GM19463 (cell line): ENCODE data around the gene SCN2A.

ENCODE experiments used
- ATAC-seq: cut with Tn5 transposase; IDR thresholded peaks from one replicate; pipeline ENCODE4 v1.9.1; 2021; ENCODE audit warnings: mild to moderate bottlenecking, moderate library complexity; ENCODE audit not compliant: unreplicated experiment

SCN2A gene

GRCh38 chr2:165239230-165239629 is at the start of gene SCN2A:
TSS of gene SCN2A (plus strand) at chr2:165239414. CDS start at chr2:165295824, 56,410 bp downstream.
- peak; percentile 59 for ATAC-seq

DNA sequence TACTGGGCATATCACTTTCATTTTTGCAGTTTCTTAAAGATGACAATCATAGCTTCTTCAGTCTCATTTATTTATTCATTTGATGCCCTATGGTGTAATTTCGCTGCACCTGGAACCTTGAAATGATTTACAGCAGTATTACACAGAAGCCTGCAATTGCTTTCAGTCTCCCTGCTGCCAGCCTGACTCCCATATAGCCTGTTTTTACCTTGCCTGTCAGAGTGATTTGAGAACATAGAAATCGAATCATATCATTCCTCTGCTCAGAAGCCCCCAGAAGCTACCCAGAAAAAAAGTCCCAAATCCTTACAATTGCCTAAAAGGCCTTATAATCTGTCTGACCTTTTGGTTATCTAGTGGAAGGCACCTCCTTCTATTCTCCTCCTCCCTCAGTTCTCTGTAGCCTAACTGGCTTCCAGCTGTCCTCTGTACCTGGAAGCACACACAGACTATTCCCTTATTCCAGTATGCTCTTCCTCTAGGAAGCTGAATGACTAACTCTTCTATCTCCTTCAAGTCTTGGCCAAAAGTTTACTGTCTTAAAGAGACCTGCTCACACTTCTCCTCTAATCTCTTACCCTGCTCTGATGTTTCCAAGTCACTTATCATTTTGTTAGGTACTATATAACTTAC is 48.0 kb upstream of the SCN2A start:
- no peak for ATAC-seq

DNA sequence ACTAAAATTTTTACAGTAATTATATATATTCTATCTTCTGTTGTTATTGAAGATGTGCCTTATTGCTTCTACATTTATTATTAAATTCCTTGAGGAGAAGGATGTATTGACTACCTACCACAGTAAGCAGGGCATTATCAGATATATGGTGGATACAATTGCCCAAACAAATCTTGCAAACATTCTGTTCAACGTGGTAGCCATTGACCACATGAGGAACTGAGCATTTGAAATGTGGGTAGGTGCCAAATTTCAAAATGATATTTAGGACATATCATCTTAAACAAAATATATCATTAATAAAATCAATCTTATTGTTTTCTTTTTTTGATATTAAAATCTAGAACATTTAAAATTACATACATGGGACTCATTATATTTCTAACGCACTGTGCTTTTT is 46.5 kb upstream of the SCN2A start:
- peak; percentile 17 for ATAC-seq

DNA sequence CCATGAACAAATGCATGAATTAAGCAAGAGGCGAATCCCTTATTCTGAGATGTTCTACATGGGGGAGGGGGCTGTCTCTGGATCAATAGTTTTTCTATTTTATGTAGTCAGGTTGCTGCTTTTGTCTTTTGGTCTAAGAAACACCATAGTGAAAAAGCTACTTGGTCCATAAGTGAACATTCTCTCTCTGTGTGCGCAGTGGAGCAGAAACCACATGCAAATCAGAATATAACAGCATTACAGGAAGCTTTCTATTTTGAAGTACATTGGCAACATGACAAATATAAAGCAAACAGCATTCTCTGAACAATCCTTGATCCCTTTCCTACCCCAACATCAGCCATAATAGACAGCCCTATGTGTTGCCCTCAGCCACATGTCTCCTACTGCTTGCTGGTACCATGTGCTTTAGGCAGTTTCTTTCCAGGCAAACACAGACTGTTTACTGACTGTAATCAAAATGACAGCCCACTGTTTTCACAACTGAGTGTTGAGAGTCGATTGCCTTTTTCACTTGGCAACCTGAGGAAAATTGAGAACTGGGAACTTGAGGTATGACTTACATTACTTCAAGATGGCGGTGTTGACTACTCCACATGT is 45.9 kb upstream of the SCN2A start:
- ATAC-seq: peak; percentile 92

- no peak for ATAC-seq
Measured at GRCh38 chr2:165196411-165196810, 42.8 kb upstream of the SCN2A start.

DNA sequence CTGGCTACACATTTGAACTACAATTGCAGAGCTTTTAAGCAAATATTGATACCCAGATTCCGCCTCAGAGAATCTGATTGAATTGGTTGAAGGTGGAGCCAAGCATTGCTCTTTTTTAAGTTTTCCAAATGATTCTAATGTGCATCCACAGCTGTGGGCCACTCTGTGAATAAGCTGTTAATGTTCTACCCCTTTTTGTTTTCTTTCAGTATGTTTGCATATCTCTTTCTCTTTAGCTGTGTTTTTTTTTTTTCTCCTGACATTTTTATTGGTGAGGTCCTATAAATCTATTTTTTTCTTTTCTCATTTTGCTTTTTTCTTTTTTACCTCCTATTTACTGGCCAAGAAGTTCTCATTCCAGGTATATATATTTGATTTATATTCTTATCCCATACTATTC is 41.9 kb upstream of the SCN2A start:
- ATAC-seq: no peak

GRCh38 chr2:165198181-165198580 is 41.0 kb upstream of the SCN2A start:
- no peak for ATAC-seq

DNA sequence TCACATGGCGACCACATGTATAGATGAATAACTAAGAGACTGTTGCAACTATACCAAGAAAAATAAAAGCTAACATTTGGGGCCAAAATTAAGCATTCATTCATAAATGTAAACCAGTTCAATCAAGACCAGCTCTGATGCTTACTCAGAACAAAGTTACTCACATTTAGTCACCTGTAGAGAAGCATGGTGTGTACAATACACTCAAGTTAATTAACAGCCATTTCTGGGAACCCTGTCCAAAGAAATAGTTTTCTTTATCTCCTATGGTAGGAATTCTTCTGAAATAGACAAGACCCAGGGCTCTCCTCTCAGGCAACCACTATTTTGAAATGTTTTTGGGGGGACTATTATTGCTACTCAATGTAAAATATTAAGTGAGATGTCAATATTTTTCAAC is 37.0 kb upstream of the SCN2A start:
- ATAC-seq: no peak

- no peak for ATAC-seq
Measured at GRCh38 chr2:165203689-165204559, 35.3 kb upstream of the SCN2A start, which contains the start of gene SCN3A. TSS of gene SCN3A (minus strand) at chr2:165204050. CDS start at chr2:165176394, 27,656 bp downstream.

DNA sequence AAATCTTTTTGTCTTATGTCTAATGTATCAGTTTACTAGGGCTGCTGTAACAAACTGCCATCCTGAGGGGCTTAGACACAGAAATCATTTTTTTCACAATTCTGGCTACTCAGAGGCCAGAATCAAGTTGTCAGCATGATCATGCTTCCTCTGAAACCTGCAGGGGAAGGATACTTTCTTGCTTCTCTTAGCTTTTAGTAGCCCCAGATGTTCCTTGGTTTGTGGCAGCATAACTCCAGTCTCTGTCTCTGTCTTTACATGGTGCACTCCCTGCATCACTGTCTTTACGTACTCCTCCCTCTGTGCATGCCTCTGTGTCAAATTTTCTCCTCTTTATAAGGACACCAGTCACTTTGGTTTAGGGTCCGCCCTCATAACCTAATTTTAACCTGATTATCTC is 33.3 kb upstream of the SCN2A start:
- ATAC-seq: no peak

- no peak for ATAC-seq
Measured at GRCh38 chr2:165208094-165208493, 31.1 kb upstream of the SCN2A start.

GRCh38 chr2:165214093-165214492 is 25.1 kb upstream of the SCN2A start:
- no peak for ATAC-seq

DNA sequence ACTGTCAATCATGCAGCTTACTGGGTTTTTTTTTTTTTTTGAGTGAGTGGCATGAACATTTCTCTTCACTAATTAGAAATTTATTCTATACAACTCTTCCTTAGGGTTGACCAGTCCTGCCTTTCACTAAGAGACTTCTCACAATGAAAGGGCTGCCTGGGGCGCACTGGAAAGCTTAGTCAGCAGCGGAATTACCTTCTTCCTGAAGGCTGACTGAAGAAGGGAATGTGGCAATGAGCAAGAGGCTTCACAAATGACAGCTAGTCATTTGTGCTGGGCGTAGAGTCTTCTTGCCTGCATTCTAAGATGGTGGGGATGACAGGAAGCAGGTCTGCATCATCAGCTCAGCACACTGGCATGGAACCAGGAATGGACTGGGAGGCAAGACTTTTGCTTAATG is 19.7 kb upstream of the SCN2A start:
- ATAC-seq: no peak

DNA sequence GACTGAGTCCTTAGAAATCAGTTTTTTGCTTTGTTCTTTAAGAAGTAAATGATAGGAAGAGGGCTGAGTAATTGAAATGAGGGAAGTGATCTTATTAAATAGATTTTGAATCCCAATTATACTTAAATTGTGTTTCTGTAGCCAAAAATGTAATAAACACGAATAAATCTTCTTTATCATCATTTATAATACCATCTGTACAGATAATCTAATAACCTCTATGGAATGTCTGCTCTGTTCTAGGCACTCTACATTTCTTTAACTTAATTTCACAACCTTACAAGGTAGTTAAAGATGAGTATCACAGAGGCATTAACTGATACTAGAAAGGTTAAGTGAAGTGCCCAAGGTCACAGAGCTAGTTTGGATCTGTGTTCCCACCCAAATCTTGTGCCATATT is 14.3 kb upstream of the SCN2A start:
- ATAC-seq: no peak

GRCh38 chr2:165227571-165227970 is 11.6 kb upstream of the SCN2A start:
- ATAC-seq: no peak

DNA sequence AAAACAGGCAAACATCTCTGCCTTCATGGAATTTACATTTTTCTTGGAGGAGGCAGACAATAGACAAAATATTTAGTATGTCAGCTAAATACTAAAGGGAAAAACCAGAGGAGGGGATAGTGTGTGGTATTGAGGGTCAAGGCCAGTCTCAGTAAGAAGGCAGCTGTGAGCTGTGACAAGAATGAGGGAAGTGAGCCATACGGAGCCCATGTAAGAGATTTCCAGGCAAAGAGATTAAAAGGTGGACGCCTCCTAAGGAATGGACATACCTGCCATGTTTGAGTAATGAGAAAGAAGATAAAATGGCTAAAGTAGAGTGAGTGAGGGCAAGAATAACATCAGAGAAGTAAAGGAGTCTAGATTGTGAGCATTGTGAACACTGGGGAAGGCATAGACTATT is 2.2 kb upstream of the SCN2A start:
- ATAC-seq: no peak

DNA sequence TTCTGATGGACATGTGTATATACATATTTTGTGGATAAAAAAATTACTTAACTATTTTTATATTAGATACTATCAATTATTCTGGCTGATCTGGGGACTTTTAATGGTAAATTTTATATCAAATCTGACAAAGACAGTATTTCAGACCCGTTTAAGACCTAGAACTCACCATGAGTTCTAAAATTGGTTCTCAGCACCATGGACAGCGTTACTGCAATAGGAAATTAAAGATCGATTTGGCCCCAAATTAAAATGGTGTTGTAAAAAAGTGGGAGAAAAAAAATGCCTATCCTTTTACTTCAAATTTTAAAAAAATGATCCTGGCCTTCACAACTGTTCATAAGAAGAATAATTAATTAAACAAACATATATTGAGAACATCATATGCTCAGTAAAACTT is 919 bp upstream of the SCN2A start:
- no peak for ATAC-seq

DNA sequence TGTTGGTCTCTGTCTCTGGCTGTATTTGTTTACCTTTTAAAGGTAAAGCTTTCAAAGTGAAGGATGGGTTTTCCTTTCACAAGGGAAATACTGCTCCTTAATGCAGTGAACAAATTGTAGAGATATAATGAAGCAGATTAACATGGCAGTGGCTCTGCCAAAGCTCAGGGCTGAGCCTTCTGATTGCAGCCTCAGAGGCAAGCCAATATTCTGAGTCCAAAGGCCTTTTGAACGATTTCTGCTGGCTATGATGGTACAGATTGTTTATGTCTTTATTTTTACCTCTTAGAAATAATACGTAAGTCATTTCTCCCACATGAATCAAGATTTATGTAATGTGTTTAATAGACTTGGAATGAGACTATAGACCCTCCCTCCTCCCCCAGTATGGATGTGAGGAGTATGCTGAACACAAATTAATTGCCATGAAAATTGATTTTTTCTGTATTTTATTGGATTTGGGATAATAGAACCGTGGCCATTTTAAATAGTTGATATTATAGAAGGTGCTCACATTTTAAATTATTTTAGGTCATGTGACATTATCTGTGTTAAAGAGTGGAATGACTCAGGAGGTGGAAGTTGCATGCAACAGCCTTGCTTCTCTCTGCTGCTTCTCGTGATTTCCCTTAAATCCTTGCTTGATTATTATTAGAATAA is 772 bp downstream of the SCN2A start:
- ATAC-seq: no peak

DNA sequence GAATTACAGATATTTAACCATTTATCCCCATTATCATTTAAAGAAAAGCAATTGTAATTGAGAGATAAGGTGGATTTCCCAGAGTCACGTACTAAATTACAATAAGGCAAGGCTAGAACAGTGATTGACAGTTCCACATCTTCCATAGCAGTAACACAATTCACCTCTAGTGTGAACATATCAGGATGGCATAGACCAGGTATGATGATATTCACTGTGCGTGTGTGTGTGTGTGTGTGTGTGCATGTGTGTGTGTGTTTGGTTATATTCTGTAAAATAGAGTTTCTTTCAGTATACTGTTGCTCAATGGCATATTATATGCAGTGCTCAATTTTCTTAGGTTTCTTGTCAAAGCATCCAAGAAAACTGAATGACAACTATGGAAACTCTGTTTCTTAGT is 1.7 kb downstream of the SCN2A start:
- no peak for ATAC-seq

DNA sequence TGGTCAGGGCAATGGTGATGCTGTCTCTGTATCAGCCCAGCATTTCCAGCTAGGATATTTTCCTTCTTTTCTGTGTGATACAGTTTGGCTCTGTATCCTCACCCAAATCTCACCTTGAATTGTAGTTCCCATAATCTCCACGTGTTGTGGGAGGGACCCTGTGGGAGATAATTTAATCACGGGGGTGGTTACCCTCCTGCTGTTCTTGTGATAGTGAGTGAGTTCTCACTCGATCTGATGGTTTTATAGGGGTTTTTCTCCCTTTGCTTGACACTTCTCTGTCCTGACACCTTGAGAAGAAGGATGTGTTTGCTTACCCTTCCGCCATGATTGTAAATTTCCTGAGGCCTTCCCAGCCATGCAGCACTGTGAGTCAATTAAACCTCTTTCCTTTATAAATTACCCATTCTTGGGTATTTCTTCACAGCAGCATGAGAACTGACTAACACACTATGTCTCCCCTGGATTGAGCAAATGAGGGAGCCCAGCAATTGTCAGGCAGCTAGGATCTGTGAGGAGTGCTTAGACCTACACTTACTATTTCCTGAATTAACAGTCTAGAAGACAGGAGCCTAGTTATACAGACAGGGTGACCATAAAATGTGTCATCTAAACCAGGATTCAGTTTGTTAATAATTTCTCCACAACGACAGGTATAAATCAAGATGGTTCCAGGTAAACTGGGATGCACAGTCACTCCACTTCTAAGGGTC is 6.0 kb downstream of the SCN2A start:
- no peak for ATAC-seq

- no peak for ATAC-seq
Measured at GRCh38 chr2:165248238-165248637, 9.0 kb downstream of the SCN2A start.
